ENCODE data around the gene IGF1. TPM values are rescaled to one million over a fixed set of nuclear protein-coding genes. Genes with fewer than 3 reads are reported as not detected.

The IGF1 gene
- total RNA-seq, 1 experiment from 2014 or later: 0.20 TPM

DNA sequence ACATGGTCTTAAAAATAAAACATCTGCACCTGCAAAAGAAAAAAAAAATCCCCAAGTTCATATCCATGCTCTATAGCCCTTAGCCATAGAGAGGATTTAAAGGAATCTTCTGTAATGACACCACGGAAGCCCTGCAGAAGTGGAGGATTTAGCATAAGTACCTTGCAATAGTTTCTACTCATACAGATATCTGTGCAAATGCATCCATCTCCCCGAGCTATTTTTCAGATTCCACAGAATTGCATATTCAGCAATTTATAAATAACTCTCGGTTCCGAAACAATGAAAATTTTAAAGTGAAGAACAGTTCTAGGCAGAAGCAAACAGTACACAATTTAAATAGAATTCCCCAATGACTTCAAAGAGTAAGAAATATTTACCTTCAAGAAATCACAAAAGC lies 424 bp downstream of the IGF1 start:
- Histone ChIP-seq H3K27me3 (no peaks in the 10 kb centered on the region), H3K36me3 (no peaks in the 10 kb centered on the region), H3K27ac (no peak overlapping the region), H3K4me3 (no peak overlapping the region), H3K9me3 (replicated peaks) (no peaks in the 10 kb centered on the region; the same call in 1 of the 2 replicates), H3K4me1 (peaks cover 22% of the 10 kb centered on the region; the same call in 1 of the 2 replicates)
- DNase-seq: peak in 1 of 2 experiments; percentile 4

- no peak overlapping the region for H3K4me3 ChIP-seq
- H3K36me3 ChIP-seq: no peaks in the 10 kb centered on the region
- no peaks in the 10 kb centered on the region; the same call in 1 of the 2 replicates for H3K9me3 ChIP-seq (replicated peaks)
- H3K27me3 ChIP-seq: no peaks in the 10 kb centered on the region
- peak in 1 of 2 experiments; percentile 13 for DNase-seq
- H3K4me1 ChIP-seq: peaks cover 21% of the 10 kb centered on the region; the same call in 1 of the 2 replicates
- no peak overlapping the region for H3K27ac ChIP-seq
Measured at GRCh38 chr12:102479099-102479885, 1.1 kb downstream of the IGF1 start.

GRCh38 chr12:102478405-102479098 lies 1.8 kb downstream of the IGF1 start:
- Histone ChIP-seq H3K4me3 (no peak overlapping the region), H3K27me3 (no peaks in the 10 kb centered on the region), H3K36me3 (no peaks in the 10 kb centered on the region), H3K27ac (no peak overlapping the region), H3K4me1 (peaks cover 16% of the 10 kb centered on the region; the same call in 1 of the 2 replicates), H3K9me3 (replicated peaks) (no peaks in the 10 kb centered on the region)
- DNase-seq: peak in 1 of 2 experiments; percentile 12

GRCh38 chr12:102475355-102475754 lies 5.0 kb downstream of the IGF1 start:
- peaks cover 5% of the 10 kb centered on the region; the same call in 1 of the 2 replicates for H3K4me1 ChIP-seq
- H3K27ac ChIP-seq: no peak overlapping the region
- H3K4me3 ChIP-seq: no peak overlapping the region
- no peaks in the 10 kb centered on the region for H3K9me3 ChIP-seq (replicated peaks)
- no peaks in the 10 kb centered on the region for H3K36me3 ChIP-seq
- no peaks in the 10 kb centered on the region for H3K27me3 ChIP-seq
- no peak for DNase-seq

- no peak for DNase-seq
- Histone ChIP-seq H3K9me3 (replicated peaks) (no peaks in the 10 kb centered on the region), H3K27ac (no peak overlapping the region), H3K4me1 (0 out of 2 replicates have a peak, but pooled peaks cover under 1% of the 10 kb centered on the region), H3K27me3 (no peaks in the 10 kb centered on the region), H3K36me3 (no peaks in the 10 kb centered on the region), H3K4me3 (no peak overlapping the region)
Measured at GRCh38 chr12:102474438-102475064, 5.8 kb downstream of the IGF1 start.

DNA sequence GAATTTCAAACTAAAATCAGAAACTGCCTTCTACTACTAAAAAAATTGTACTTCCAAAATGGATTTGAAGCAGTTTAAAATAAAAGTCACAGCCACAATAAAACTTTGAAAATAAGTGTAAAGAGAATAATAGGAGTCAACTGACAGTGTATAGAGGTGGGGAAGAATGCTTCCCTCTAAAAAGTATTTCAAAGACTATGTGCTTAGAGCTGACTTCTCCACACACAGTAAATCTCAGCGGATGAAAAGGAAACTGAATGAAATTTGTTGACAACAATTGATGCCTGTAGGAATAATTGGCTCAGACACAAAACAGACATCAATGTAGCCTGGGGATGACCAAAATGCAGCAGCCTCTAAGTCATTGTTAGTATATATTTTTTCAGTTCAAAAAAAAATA lies 7.9 kb downstream of the IGF1 start:
- Histone ChIP-seq H3K4me1 (no peaks in the 10 kb centered on the region), H3K4me3 (no peak overlapping the region), H3K9me3 (replicated peaks) (no peaks in the 10 kb centered on the region), H3K27ac (no peak overlapping the region), H3K27me3 (no peaks in the 10 kb centered on the region), H3K36me3 (no peaks in the 10 kb centered on the region)
- DNase-seq: no peak

DNA sequence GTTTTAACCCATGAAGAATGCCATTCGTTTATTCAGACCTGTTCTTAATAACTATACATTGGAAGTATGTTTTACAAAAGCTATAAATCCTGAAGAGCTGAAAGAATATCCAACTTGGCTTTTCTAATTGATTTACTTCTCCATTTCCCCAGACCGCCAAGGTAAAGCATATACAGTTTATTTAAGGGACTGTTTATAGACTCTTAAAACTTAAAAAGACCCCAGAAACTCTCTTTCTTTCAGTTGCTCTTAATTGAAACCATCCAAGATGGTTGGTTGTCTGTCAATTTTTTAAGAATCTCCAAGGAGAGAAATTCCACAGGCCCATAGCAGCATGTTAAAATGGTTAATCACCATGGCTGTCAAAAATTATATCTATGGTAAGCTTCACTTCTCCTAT lies 8.8 kb downstream of the IGF1 start:
- Histone ChIP-seq H3K4me1 (no peaks in the 10 kb centered on the region), H3K27ac (no peak overlapping the region), H3K4me3 (no peak overlapping the region), H3K36me3 (no peaks in the 10 kb centered on the region), H3K9me3 (replicated peaks) (no peaks in the 10 kb centered on the region), H3K27me3 (no peaks in the 10 kb centered on the region)
- DNase-seq: no peak

GRCh38 chr12:102470945-102471344 lies 9.4 kb downstream of the IGF1 start:
- Histone ChIP-seq H3K36me3 (no peaks in the 10 kb centered on the region), H3K9me3 (replicated peaks) (no peaks in the 10 kb centered on the region), H3K27ac (no peak overlapping the region), H3K4me1 (no peaks in the 10 kb centered on the region), H3K27me3 (no peaks in the 10 kb centered on the region), H3K4me3 (no peak overlapping the region)
- no peak for DNase-seq

DNA sequence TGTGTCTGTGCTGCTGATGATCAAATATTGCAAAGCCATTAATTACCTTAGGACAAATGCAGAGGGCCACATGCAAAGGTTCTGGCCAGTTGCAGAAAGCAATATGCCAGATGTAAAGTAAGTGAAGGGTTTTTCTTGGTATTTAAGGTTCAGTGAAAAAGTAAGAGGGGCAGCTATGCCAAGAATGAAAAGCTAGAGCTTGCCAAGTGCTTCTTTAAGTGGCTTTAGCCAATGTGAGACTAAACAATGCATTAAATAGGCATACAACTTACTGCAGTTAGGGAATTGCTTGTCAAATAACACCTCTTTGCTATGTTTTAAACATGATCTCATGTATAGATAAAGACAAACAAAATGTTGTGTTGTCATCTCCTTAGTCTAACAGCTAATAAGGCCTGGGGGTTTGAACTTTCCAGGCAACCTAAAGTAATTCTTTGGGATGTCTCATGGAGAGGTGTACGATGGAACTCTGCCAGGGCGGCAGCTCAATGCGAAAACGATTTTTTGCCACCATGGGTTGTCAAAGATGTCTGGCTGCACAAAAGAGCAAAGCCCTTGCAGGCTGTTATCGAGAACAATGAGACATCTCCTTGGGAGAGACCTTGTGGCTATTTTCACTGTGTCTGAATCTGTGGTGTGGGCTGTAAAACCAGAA lies 12.0 kb downstream of the IGF1 start:
- no peaks in the 10 kb centered on the region for H3K9me3 ChIP-seq (replicated peaks)
- H3K27me3 ChIP-seq: no peaks in the 10 kb centered on the region; the same call in 1 of the 2 replicates
- DNase-seq: no peak
- H3K4me1 ChIP-seq: no peaks in the 10 kb centered on the region
- H3K4me3 ChIP-seq: no peak overlapping the region
- no peaks in the 10 kb centered on the region for H3K36me3 ChIP-seq
- H3K27ac ChIP-seq: no peak overlapping the region

- Histone ChIP-seq H3K36me3 (no peaks in the 10 kb centered on the region), H3K9me3 (replicated peaks) (no peaks in the 10 kb centered on the region), H3K27ac (no peak overlapping the region), H3K4me1 (no peaks in the 10 kb centered on the region), H3K4me3 (no peak overlapping the region), H3K27me3 (peaks cover 8% of the 10 kb centered on the region; the same call in 1 of the 2 replicates)
- no peak for DNase-seq
Measured at GRCh38 chr12:102465762-102466560, 14.4 kb downstream of the IGF1 start.

DNA sequence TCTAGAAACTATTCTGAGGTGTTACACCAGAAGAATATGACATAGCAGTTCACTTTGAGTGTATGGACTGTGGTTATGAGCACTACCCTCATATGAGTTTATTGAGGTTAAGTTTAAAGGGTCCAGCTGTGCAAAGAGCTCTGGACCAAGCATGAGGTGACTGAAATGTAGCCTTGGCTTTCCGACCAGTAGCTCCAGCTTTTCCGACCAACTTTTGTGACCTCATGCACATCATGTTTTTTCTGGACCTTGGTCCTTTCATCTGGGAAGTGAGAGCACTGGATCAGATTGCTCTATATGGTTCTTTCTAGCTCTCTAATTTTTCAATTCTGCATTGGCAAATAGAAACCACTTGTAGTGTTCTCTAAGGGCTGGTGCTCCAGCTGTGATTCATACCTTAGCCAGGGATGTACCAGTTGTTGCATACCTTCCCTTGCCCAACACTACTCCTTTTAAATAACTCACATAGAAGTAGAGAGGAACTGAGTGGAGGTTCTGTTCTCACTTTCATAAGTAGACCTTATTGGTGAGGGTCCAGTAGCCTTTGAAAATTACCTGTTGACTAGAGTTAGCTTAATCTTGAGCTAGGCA lies 16.6 kb downstream of the IGF1 start:
- Histone ChIP-seq H3K9me3 (replicated peaks) (no peaks in the 10 kb centered on the region), H3K27ac (no peak overlapping the region), H3K36me3 (no peaks in the 10 kb centered on the region), H3K4me1 (no peaks in the 10 kb centered on the region), H3K4me3 (no peak overlapping the region), H3K27me3 (peaks cover 8% of the 10 kb centered on the region; the same call in 1 of the 2 replicates)
- DNase-seq: no peak

- no peak overlapping the region for H3K27ac ChIP-seq
Measured at GRCh38 chr12:102462795-102463465, 17.4 kb downstream of the IGF1 start.

GRCh38 chr12:102462386-102462785 lies 18.0 kb downstream of the IGF1 start:
- Histone ChIP-seq H3K4me3 (no peak overlapping the region), H3K36me3 (no peaks in the 10 kb centered on the region), H3K9me3 (replicated peaks) (no peaks in the 10 kb centered on the region), H3K27me3 (peaks cover 8% of the 10 kb centered on the region; the same call in 1 of the 2 replicates), H3K4me1 (no peaks in the 10 kb centered on the region), H3K27ac (no peak overlapping the region)
- DNase-seq: no peak

More at GRCh38 chr12:102462795-102463465, 17.4 kb downstream of the IGF1 start:
- Histone ChIP-seq H3K27me3 (peaks cover 8% of the 10 kb centered on the region; the same call in 1 of the 2 replicates), H3K9me3 (replicated peaks) (no peaks in the 10 kb centered on the region), H3K36me3 (no peaks in the 10 kb centered on the region), H3K4me1 (no peaks in the 10 kb centered on the region), H3K4me3 (no peak overlapping the region)
- DNase-seq: no peak

All from SJCRH30 (cell line).